Fibroblast of skin of right biceps (primary cell): ENCODE results near the gene ECPAS.
A peak's percentile ranks its signal among the peaks of the same experiment; 100 is the strongest.
"Not testable (repeated sequence)": the region's sequence is repeated elsewhere in the genome, so short reads cannot be mapped to it uniquely, and the experiment has no call there.

Experiments
- DNase-seq: peaks from one replicate; pipeline ENCODE4 v3.0.0-alpha.2; 2013

ECPAS gene

GRCh38 chr9:111467778-111468367, 16.3 kb downstream of the ECPAS start:
- no peak for DNase-seq

- DNase-seq, result no peak
Measured at GRCh38 chr9:111463048-111463447, 21.1 kb downstream of the ECPAS start.

GRCh38 chr9:111458139-111459009, 25.8 kb downstream of the ECPAS start:
- DNase-seq, result no peak

GRCh38 chr9:111456529-111456928, 27.7 kb downstream of the ECPAS start:
- DNase-seq, result no peak

- DNase-seq, result no peak
Measured at GRCh38 chr9:111455638-111456037, 28.5 kb downstream of the ECPAS start.

- DNase-seq, result no peak
Measured at GRCh38 chr9:111454751-111455150, 29.4 kb downstream of the ECPAS start.

- no peak for DNase-seq
Measured at GRCh38 chr9:111451570-111451969, 32.6 kb downstream of the ECPAS start.

GRCh38 chr9:111450124-111450523, 34.1 kb downstream of the ECPAS start:
- no peak for DNase-seq

- no peak for DNase-seq
Measured at GRCh38 chr9:111449705-111450104, 34.5 kb downstream of the ECPAS start.

- DNase-seq, result not testable (repeated sequence)
Measured at GRCh38 chr9:111445799-111446198, 38.4 kb downstream of the ECPAS start.

- DNase-seq, result no peak
Measured at GRCh38 chr9:111443454-111443853, 40.7 kb downstream of the ECPAS start.

- DNase-seq, result no peak
Measured at GRCh38 chr9:111442360-111443027, 41.7 kb downstream of the ECPAS start.

GRCh38 chr9:111440226-111440625, 44.0 kb downstream of the ECPAS start:
- no peak for DNase-seq

GRCh38 chr9:111438541-111439235, 45.5 kb downstream of the ECPAS start:
- peak; percentile 61 for DNase-seq

- DNase-seq, result no peak
Measured at GRCh38 chr9:111436571-111436970, 47.6 kb downstream of the ECPAS start.

- DNase-seq, result no peak
Measured at GRCh38 chr9:111433082-111433481, 51.1 kb downstream of the ECPAS start.

GRCh38 chr9:111431684-111432083, 52.5 kb downstream of the ECPAS start:
- DNase-seq, result no peak

- DNase-seq, result no peak
Measured at GRCh38 chr9:111429175-111429574, 55.0 kb downstream of the ECPAS start.

GRCh38 chr9:111427186-111427585, 57.0 kb downstream of the ECPAS start:
- peak; percentile 79 for DNase-seq

GRCh38 chr9:111423389-111423788, 60.8 kb downstream of the ECPAS start:
- DNase-seq, result no peak

GRCh38 chr9:111414406-111414805, 69.8 kb downstream of the ECPAS start:
- DNase-seq, result no peak

- no peak for DNase-seq
Measured at GRCh38 chr9:111413996-111414395, 70.2 kb downstream of the ECPAS start.

GRCh38 chr9:111412280-111412679, 71.9 kb downstream of the ECPAS start:
- DNase-seq, result no peak
